Pancreas (tissue), 10 donors: ENCODE results near the gene OR4C5. TPM values are rescaled to one million over a fixed set of nuclear protein-coding genes. Genes with fewer than 3 reads are reported as not detected.
"Not testable (repeated sequence)": the region's sequence is repeated elsewhere in the genome, so short reads cannot be mapped to it uniquely, and the experiment has no call there.

Experiments used
- ATAC-seq, 4 donors: fragments of 200-7000 bp; cut with Tn5 transposase; one replicate each; pipeline versions ENCODE4 v1.8.0 to v1.9.1; 2020; ENCODE audit warnings: mild to moderate bottlenecking in 4 of 4, moderate library complexity in 4 of 4
- DNase-seq, 6 donors: peaks; one replicate each; pipeline ENCODE4 v3.0.0-alpha.2; 2020
- FAIRE-seq: peaks from 2 replicates; lab custom pipeline; 2012; peaks lifted over from hg19 to GRCh38; lab: Jason Lieb, UNC
- H3K27ac ChIP-seq, 4 donors: fragments of 200-600 bp; sonication (generic); 1 replicate in 3 of 4; 2 replicates in 1 of 4; pipeline versions ENCODE4 v1.5.0 to v1.8.0; 2020
- H3K27me3 ChIP-seq, 4 donors: fragments of 200-600 bp; one replicate each; pipeline ENCODE4 v1.8.0; 2021
- H3K36me3 ChIP-seq, 3 donors: fragments of 200-600 bp; sonication (generic) in 1 of 3; one replicate each; pipeline versions ENCODE4 v1.5.0 to v1.8.0; 2020 to 2021
- H3K4me1 ChIP-seq, 3 donors: fragments of 200-600 bp; one replicate each; pipeline ENCODE4 v1.8.0; 2021
- H3K4me3 ChIP-seq, 4 donors: fragments of 200-600 bp; sonication (generic) in 2 of 4; one replicate each; pipeline versions ENCODE4 v1.5.0 to v1.8.0; 2020 to 2021
- H3K9me3 ChIP-seq, 4 donors: fragments of 200-600 bp; one replicate each; pipeline ENCODE4 v1.8.0; 2021
- WGBS, 2 donors: extraction: QIAGEN DNeasy Blood & Tissue Kit; methylation state at CpG; one replicate each; pipeline ENCODE4 v1.1.7; 2013; 5-methylcytosine and 5-hydroxymethylcytosine counted together
- intact Hi-C, 3 donors: fragments of 100-400 bp; cut with DNase I; formaldehyde crosslinking; loops; one replicate each; pipeline versions ENCODE4 v1.11.1 to v1.14.2; 2022
- polyA plus RNA-seq, 2 donors: library from polyadenylated mRNA; stranded (reverse); fragments of 200-250 nt; gene quantifications; one replicate each; pipeline ENCODE4 v1.2.3, GENCODE V29; 2013
- total RNA-seq, 6 donors: library from RNA; stranded (reverse); fragmentation: NEBNext Ultra II Directional in 4 of 6; extraction: Animal tissue kit (Norgen Biotek cat#: 25700) in 4 of 6; gene quantifications; one replicate each; pipeline versions ENCODE4 v1.2.1 to v1.2.4, GENCODE V29; 2021 to 2023
- TF ChIP-seq, protein P1 (sequence below), 4 donors: fragments of 200-600 bp; sonication (generic) in 3 of 4; IDR thresholded peaks; one replicate each; pipeline versions ENCODE4 v1.5.0 to v1.8.0; 2021; ENCODE audit warnings: antibody characterized with exemption in 4 of 4
- donor health status: healthy with polysubstance abuse.
- donor health status: DM: no; HTN: no; CAD: no; lungs with moderate emphysema.
- donor health status: DM: no; HTN: no; CAD: no.
- donor health status: control.
- donor health status: control.
- donor health status: Bipolar disorder and iron deficiency.
- donor health status: DM: yes; HTN: yes; CAD: no.
- donor health status: DM: no; HTN: no; CAD: no.
- donor health status: DM: no; HTN: no; CAD: no.
- donor health status: DM: yes; HTN: yes; CAD: no.

Gene OR4C5
- total and polyA plus RNA-seq, 8 donors, result not detected

- H3K27me3 ChIP-seq, result no peaks in the 10 kb centered on the region
- no peak overlapping the region for H3K4me3 ChIP-seq
- TF ChIP-seq, protein P1, sequence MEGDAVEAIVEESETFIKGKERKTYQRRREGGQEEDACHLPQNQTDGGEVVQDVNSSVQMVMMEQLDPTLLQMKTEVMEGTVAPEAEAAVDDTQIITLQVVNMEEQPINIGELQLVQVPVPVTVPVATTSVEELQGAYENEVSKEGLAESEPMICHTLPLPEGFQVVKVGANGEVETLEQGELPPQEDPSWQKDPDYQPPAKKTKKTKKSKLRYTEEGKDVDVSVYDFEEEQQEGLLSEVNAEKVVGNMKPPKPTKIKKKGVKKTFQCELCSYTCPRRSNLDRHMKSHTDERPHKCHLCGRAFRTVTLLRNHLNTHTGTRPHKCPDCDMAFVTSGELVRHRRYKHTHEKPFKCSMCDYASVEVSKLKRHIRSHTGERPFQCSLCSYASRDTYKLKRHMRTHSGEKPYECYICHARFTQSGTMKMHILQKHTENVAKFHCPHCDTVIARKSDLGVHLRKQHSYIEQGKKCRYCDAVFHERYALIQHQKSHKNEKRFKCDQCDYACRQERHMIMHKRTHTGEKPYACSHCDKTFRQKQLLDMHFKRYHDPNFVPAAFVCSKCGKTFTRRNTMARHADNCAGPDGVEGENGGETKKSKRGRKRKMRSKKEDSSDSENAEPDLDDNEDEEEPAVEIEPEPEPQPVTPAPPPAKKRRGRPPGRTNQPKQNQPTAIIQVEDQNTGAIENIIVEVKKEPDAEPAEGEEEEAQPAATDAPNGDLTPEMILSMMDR (IDR thresholded peaks at IDR 0.05), result no peak
- DNase-seq, result no peak
- H3K27ac ChIP-seq, result no peak overlapping the region
- ATAC-seq, result no peak
- H3K4me1 ChIP-seq, result no peaks in the 10 kb centered on the region
- intact Hi-C loops, result no loop called here
- FAIRE-seq, result no peak
- no peaks in the 10 kb centered on the region for H3K36me3 ChIP-seq
- H3K9me3 ChIP-seq, result no peaks in the 10 kb centered on the region
- 41 to 47% methylated on average over 2 of the region's 2 CpGs for WGBS, 2 donors
Observed at GRCh38 chr11:48341466-48341865, 24.8 kb downstream of the OR4C5 start.

GRCh38 chr11:48324620-48325019 lies 41.6 kb downstream of the OR4C5 start, which contains the start of gene OR4C3:
Gene OR4C3 (plus strand): TSS chr11:48324920. CDS start chr11:48325022, 102 bp downstream.
- H3K9me3 ChIP-seq, H3K4me3 ChIP-seq, DNase-seq, H3K27ac ChIP-seq, H3K36me3 ChIP-seq, ATAC-seq, intact Hi-C loops, FAIRE-seq, H3K4me1 ChIP-seq, H3K27me3 ChIP-seq: not testable (repeated sequence)

DNA sequence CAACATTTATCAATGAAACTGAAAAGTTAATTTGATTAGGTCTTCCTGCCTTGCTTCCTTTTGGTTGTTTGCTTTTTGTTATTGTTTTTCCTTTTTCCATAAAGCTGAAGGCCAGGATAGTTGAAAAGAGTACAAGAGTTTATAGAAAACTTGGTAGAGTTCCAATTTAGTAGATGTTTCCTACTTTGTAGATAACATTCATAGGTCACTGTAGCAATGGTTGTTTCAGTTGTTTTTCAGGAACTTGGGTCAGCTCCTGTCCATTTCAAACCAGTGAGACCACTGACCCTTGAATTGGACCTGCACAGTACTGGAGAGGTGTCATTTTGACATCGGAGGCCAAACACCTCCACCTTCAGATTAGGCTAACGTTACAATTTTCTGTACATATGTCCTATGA lies 46.5 kb downstream of the OR4C5 start:
- H3K27ac ChIP-seq, H3K9me3 ChIP-seq, intact Hi-C loops, ATAC-seq, H3K4me1 ChIP-seq, H3K36me3 ChIP-seq, FAIRE-seq, H3K4me3 ChIP-seq, H3K27me3 ChIP-seq, DNase-seq: not testable (repeated sequence)
- 73 to 84% methylated on average over 2 of the region's 2 CpGs for WGBS, 2 donors

Other genes starting within 250 kb of the OR4C5 start
- gene OR4B1, start 149.7 kb downstream of the OR4C5 start, total RNA-seq, result not detected
- not detected for gene OR4B1, start 149.7 kb downstream of the OR4C5 start, polyA plus RNA-seq
- gene OR4X2, start 121.4 kb downstream of the OR4C5 start, total RNA-seq, result not detected
- gene OR4X2, start 121.4 kb downstream of the OR4C5 start, polyA plus RNA-seq, result not detected
- gene OR4X1, start 102.6 kb downstream of the OR4C5 start, total RNA-seq, result not detected
- not detected for gene OR4X1, start 102.6 kb downstream of the OR4C5 start, polyA plus RNA-seq
- not detected for gene OR4S1, start 60.2 kb downstream of the OR4C5 start, total RNA-seq
- not detected for gene OR4S1, start 60.2 kb downstream of the OR4C5 start, polyA plus RNA-seq
- gene OR4C3, start 41.5 kb downstream of the OR4C5 start, total RNA-seq, result not detected
- not detected for gene OR4C3, start 41.5 kb downstream of the OR4C5 start, polyA plus RNA-seq
- not detected for gene OR4A47, start 122.3 kb upstream of the OR4C5 start, total RNA-seq
- gene OR4A47, start 122.3 kb upstream of the OR4C5 start, polyA plus RNA-seq, result not detected